ENCODE data around the gene NPTN.

GRCh38 chr15:73593304-73594074 lies 39.7 kb downstream of the NPTN start:
- TF ChIP-seq CTCF (IDR thresholded peaks at IDR 0.05; ENCODE audit: low read length): no peak
- no peak for TF ChIP-seq EZH2phosphoT487 (IDR thresholded peaks at IDR 0.05; ENCODE audit: low read length)
